Embryonic facial prominence (tissue), 1 donor: ENCODE data around the gene TEX29.

Source experiments
- DNase-seq: peaks from one replicate; pipeline ENCODE4 v3.0.0-alpha.2; 2016; ENCODE audit errors: extremely low spot score

The TEX29 gene

DNA sequence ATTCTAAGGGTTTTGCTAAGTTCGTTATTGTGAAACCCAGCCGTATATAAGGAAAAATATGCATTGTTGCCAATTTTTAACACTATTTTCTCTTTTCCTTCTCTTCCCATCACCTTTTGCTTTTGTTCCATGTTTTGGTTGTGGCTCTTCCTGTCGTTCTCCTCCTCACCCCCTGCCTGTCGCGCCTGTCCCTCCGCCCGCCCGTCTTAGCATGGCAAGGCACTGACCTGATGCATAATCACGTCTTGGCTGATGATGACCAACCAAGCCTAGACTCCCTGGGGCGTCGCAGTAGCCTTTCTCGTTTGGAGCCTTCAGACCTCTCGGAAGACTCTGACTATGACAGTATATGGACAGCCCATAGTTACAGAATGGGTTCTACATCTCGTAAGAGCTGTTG is 28.5 kb upstream of the TEX29 start:
- DNase-seq, result no peak

DNA sequence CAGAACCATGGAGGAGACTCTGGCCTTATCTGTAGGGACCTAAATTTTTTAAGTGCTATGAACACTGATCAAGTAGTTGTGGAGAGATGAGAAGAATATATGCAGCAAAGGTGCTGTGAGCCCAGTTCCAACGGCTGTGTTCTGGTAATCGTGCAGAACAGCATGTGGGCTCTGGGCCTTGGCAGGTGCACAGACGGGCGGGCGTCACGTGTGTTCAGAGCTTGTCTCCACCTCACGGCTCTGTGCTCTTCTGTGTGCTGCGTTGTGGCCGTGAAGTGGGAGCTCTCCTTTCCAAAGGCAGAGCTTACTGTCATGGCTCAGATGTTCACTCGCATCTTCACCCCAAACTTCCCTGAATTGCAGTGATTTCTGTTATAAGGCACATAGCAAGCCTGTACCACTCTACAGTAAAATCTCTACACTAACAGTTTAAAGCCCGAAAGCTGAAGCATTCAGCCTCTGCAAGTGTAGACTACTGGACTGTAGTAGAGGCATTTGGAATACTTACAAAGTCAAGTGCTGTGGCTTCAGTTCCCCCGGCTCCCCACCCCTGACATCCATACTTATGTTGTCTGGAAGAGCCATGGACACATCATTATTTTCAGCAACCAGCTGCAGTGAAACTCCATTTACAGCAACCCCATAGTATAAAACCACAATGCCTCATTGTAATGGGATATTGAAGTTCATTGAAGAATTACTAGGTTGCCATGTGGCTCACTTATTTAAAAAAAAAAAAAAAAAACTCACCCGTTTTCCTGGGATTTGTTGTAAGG is 27.5 kb upstream of the TEX29 start:
- DNase-seq, result no peak

DNA sequence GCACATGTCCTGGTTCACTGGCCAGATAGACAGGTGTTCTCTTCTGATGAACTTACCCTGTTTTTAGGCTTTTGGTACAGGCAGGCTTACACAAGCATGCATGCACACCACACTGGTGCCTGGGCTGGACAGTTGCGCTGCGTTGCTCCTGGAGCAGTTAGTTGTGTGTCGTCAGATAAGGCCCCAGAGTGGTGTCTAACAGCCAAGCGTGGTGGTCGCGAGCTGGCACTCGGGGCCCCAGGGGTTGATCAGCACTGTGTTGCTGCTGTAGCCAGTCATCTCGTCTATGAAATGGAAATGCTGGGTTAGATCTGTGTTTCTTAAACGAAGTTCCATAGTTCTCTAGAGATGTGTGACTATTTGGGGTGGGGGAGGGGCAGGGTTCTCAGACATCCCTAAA is 24.6 kb upstream of the TEX29 start:
- no peak for DNase-seq

DNA sequence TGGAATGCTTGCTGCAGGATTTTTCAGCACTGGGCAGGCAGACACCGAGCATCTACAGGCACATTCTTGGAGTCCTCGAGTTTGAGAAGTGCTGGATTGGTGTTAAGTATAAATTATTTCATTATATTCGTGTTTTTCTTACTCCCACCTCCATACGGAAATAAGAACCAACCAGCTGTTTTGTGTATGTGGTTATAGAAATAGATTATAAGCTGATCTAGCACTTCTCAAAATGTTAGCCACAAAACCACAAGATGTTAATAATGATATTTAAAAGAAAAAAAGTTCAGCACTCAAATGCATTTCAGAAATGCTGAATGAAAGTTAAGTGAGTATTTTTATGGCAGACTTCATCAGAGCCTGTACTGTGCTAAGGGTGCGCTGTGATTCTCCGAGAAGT is 24.0 kb upstream of the TEX29 start:
- DNase-seq, result no peak

DNA sequence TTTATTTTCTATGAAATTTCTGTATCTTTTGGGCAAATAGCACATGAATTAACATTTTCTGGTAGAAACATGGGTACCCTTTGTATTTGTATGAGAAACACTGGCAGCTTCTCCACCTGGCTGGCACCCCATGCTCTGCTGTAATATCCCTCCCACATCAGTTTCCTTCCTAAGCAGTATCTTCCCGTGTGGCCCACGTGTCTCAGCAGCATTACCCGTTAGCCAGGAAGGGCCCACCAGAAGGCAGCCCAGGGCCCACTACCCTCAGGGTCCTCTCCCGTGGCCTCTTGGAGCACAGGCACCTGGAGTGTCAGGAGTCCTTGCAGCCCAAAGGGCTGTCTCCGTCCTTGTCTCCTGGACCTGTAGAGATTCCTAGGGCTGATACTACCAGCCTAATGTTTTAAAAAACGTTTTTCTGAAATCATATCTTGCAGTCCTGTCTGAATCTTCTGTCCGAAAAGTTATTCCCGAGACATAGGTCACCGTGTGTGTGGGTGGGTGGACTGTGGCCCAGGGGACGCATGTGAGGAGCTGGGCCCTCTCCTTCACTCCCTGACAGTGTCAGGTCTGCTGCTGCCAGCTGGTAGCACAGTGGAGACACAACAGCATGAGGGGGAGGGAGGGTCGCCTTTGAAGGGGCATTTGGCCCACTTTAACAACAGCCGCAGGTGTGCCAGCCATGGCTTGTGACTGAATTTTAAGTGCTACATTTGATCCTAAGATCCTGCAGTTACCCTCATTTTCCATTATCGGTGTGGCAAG is 22.0 kb upstream of the TEX29 start:
- no peak for DNase-seq

DNA sequence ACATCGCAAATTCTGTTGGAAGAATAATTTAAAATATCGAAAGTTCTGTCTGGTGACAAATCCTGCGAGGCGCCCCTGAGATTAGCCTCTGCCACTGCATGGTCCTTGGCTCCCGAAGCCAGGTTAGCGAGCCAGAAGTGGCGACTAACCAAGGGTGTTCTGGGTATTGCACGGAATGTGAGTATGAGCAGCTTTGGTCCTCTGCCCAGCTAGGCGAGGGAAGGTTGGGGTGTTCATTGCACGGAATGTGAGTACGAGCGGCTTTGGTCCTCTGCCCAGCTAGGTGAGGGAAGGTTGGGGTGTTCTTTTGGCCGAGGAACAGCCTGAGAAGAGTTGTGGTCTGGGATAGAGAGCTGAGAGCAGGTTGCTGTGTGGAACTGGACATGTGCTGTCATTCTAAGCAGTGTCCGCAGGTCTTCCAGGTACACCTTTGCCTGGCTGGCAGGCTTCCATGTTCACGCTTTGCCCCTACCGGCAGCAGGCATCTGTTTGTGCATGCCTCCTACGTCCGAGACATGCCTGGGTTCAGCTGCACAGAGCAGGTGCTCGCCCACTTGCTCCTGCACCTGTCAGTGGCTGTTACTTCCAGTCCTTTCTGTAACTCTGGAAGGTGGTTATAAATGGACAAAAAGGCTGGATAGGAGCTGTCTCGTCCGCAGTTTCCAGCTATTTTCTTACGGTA is 18.3 kb upstream of the TEX29 start:
- DNase-seq, result no peak

DNA sequence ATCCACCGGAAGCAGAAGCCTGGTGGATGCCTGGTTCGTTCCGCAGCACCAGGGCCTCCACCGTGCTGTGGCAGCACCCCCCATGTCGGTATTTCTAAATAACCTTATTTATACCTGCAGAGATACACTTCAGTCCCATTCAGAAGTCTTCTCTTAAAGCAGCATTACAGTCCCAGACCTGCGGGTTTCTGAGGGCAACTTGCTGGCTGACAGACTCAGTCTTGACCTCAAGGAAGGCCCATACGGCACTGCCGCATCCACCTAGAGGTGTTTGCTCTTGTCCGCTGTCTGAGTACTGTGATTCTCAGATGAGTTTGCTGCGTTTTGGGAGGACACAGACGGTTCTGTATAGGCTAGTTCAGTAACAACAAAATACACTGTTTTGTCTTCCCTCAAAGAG is 16.9 kb upstream of the TEX29 start:
- DNase-seq, result no peak

DNA sequence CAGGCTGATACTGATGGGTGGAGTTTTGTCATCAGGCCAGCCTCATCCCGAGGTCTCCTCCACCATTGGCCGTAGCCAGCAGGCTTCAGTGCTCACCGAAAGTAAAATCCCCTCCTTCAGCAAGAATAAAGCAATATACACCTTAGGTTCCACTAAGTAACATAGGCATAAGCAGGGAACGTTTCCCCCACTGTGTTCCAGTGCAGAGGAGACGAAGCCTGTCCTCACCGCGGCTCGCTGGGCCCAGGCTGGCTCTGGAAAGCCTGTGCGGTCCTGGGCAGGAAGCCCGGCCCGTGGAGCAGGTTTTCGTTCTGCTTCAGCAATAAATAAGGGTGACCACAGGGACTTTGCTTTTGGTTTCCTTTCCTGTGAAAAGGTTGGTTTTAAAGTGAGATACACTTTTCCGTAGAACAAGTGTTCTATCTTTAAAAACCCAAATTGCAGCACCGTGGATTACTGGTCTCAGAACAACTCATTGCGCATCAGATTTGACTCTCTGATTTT is 16.3 kb upstream of the TEX29 start:
- no peak for DNase-seq

DNA sequence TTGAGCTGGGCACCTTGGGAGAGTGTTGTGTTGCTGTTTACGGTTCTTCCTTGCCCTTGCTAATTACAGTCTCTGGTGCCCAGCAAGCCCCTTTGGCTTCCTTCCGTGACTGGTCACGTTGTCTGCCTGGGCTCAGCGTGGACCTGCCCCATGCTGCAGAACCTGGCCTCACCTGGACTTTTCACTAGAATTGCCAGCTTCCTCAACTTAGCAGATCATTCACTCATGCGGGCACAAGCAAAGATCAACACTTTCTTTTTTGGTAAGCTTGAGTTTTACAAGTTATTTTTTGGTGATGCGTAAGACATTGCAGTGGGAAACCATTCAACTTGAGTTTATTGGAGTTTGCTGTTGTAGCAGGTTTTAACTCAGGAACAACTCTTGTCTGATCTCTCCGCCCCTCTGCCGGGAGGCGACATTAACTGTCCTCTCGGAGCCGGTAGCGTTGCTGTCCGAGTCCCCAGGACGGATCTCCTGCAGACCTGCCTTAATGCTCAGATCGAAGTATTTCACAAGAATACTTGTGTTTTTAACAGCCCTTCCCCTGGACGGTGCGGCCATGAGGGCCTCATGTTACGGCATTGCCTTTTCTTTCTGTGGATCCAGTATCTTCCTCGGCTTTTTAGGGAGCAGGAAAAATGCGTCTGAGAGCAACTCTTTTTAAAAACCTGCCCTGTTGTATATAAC is 15.7 kb upstream of the TEX29 start:
- DNase-seq, result no peak

DNA sequence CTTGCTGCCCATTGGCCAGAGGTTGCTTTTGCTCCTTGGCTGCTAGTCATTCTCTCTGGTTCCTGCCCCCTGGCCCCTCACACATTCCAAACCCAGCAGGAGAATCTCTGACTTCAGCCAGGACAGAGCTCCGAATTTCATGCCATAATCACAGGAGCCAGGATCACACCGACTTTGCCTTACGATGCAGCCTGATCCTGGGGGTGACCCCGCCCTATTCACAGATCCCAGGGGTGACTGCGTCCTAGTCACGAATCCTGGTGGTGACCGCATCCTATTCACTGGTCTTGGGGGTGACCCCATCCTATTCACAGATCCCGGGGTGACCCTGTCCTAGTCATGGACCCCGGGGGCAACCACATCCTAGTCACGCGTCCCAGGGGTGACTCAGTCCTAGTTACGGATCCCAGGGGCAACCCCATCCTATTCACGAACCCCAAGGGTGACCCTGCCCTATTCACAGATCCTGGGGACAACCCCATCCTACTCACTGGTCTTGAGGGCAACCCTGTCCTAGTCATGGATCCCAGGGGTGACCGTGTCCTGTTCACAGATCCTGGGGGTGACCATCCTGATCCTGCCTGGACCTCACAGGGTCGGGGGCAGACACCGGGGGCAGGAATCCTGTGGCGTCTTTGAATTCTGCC is 7.4 kb upstream of the TEX29 start:
- no peak for DNase-seq

DNA sequence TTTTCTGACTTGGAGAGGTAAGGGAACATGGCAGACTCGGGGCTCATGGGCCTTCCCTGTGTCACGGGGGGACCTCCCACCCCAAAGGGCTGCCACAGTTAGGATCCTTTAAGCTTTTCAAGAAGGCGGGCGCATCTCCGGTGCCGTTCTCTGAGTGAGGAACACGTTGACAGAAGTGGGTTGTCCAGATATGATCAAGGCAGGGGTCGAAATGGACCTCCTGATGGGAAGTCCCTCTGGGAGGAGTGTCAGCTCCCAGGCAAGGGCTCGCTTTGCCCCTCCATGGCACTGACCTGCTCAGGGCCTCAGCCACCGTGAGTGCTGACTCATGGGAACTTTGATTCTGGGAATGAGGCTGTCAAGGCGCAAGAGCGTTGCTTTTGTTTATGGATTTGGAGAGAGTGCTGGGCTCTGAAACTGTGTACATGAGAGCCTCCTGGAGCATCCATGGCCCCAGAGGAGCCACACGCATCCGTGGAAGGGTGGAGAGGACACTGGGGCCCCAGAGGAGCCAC is 6.5 kb upstream of the TEX29 start:
- no peak for DNase-seq

DNA sequence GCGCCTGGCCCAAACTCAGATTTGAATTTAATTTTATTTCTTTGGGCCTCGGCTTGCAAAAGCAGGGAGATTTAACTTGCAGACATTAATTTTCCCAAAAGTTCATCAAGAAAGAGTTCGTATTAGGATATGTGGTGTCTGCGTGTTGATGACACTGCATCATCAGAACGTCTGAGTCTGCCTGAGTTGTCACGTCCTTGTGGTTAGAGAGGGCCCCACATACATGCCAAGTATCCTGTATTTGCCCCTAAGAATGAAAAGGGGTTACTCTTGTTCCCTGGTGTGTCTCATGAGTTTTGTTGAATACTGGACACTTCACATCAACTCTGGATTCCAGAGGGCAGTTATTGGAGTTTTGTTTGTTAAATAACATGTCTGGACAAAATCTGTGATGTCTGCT is 5.6 kb upstream of the TEX29 start:
- no peak for DNase-seq

DNA sequence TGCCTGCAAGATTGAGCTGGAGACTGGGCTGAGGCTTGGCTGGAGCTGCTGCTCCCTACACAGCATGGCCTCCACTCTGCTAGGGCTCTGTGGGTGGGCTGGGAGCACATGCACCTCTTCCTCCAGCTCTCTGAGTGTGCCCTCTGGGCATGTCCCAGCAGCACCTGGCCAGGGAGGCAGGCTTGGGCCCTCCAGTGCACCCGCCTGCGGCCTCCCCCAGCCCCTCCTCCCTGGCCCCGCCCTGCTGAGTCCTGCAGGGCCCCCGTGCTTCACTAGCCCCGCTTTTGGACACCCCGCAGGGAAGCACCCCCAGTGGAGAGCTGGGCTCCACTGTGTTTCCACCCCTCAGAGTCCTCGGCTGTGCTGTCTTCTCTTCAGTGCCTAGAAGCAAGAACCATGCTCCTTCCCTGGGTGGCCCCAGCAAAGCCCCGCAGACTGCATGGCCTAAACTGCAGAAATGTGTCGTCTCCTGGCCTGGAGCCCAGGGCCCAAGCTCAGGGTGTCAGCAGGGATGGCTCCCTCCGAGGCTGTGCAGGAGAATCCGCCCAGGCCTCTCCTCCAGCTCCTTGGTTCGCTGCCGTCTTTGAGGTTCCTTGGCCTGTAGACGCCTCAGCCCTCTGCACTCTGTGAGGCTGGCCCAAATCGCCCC is 5.0 kb upstream of the TEX29 start:
- DNase-seq, result no peak

DNA sequence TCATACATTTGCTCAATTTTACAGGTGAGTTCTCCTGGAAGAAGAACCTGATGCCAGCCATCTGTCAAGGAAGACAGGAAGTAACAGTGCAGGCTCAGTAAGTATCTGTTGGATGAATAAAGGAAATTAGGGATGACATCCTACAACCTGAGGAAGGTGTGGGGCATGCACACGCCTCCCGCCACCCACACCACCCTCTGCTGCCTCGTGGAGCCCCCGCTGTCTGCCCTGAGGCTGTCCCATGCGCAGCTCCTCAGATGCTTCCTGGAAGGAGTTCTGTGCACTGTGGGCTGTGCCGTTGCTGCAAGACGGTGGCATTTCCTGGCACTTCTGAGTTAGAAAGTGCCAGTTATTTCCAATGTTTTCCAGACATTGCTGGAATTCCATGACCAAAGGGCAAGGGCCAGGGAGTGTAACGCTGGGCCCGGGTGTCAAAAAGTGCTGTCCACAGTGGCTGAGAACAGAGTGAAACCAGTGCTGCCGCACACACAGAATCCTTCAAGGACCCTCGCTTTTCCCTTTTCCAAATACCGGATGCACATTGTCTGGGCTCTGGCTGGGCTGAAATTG is 4.2 kb upstream of the TEX29 start:
- DNase-seq, result no peak

DNA sequence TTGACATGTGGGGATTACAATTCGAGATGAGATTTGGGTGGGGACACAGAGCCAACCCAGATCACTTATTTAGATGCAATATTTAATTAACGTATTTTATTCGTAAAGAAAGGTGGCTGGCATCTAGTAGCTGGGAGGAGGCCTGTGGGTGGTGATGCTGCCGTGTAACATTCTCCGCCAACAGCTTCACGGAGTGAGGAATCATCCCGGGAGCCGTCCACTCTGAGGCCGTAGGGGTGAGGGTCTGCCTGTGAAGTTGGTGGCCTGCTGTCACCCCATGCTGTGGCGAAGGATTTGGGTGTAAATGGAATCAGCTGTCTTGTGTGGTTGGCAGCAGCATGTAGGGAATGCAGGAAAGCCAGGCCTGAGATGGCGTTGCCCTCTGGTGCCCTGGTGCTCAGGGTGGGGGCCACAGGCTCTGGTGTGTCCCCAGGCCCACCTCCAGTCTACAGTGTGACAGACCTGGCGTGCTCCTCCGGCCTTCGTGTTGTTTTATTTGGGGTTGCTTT is 3.3 kb upstream of the TEX29 start:
- no peak for DNase-seq

DNA sequence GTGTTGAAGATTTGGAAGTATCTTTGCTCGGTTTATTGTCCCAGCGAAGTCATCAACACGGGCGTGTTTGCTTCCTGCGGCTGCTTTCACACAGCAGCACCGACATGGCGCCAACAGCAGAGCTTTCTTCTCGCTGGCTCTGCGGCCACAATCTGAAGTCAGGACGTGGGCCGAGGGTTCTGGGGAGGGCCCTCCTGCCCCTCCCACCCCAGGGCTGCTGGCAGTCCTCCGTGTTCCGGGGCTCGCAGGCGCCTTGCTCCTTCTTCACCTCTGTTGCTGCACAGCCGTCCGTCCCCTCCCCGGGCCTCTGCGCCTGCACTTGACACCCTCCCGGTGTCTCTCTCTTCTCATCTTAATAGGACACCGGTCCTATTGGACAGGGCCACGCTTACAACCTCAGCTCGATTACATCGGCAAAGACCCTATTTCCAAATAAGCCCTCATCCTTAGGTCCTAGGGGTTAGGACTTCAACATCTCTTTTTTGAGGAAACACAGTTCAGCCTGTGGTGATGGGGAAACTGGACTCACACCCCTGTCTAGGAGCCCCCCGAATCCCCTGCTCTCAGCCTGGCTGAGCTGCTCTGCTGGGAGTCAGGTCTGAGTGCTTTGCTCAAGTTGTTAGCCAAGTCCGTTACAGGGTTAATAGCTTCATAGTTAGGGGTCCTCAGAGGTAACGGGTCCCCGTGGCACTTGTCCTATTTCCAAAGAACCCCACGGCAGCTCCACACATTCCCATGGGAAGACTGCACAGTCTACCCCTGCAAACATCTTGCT is 2.7 kb upstream of the TEX29 start:
- no peak for DNase-seq

DNA sequence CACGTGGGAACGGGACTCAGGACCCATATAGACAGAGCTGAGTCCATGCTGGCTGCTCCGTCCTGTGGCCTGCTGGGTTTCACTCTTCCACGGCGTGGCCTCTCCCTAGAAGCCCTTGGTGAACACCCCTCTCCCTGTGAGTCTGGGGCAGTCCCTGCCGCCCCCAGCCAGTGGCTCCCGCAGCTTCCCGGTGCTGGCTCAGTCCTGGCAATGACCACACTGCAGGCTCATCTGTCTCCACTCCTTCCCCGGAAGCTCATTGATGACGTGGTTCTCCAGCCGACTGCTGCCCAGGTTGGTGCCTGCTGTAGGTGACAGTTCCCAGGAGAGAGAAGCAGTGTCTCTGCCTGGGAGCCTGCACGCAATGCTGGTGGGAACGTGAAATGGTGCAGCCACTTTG is 2.1 kb upstream of the TEX29 start:
- no peak for DNase-seq

DNA sequence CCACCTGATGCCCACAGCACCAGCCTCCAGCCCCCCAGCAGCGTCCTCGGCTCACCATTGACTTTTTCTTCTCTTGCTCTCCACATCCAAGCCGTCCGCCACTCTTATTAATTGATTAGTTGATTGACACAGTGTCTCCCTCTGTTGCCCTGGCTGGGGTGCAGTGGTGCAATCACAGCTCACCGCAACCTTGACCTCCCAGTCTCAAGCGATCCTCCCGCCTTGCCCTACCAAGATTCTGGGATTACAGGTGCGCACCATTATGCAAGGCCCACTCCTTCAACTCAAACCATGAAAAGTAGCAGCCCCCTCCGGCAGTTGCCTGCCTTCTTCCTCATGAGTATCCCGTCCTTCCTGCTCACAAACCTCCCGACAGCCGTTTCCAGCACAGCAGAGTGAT is 921 bp upstream of the TEX29 start:
- no peak for DNase-seq
